Fibroblast of the aortic adventitia (primary cell): ENCODE results near the gene FBXO30. TPM values are rescaled to one million over a fixed set of nuclear protein-coding genes. Genes with fewer than 3 reads are reported as not detected.

ENCODE experiments used
- DNase-seq: peaks from one replicate; pipeline ENCODE4 v3.0.0-alpha.2; 2010; ENCODE audit warnings: low read depth
- H3K4me3 ChIP-seq: 2 replicates; pipeline ENCODE4 v1.5.1; 2011; ENCODE audit warnings: low read depth, mild to moderate bottlenecking, control low read depth, low read length, moderate library complexity
- CTCF ChIP-seq: IDR thresholded peaks from 2 replicates; pipeline ENCODE4 v1.5.1; 2011; ENCODE audit warnings: mild to moderate bottlenecking, low read length, control low read depth, inconsistent platforms; ENCODE audit not compliant: insufficient read depth
- total RNA-seq: library from RNA; depleted of rRNA; stranded (reverse); fragments of >200 nt; gene quantifications from 2 replicates; pipeline ENCODE4 v1.2.3, GENCODE V29; 2012; ENCODE audit warnings: low replicate concordance

FBXO30 gene
- total RNA-seq, 1 donor = 14.0 TPM

GRCh38 chr6:145845557-145845956 is 31.0 kb upstream of the FBXO30 start:
- DNase-seq = no peak
- TF ChIP-seq CTCF = no peak
- no peak overlapping the region for H3K4me3 ChIP-seq

GRCh38 chr6:145844933-145845540 is 30.4 kb upstream of the FBXO30 start:
- no peak for TF ChIP-seq CTCF
- DNase-seq = peak; percentile 52
- H3K4me3 ChIP-seq = no peak overlapping the region

GRCh38 chr6:145842693-145843546 is 28.3 kb upstream of the FBXO30 start:
- TF ChIP-seq CTCF = no peak
- peak; percentile 80 for DNase-seq

GRCh38 chr6:145841668-145842067 is 27.1 kb upstream of the FBXO30 start:
- no peak overlapping the region for H3K4me3 ChIP-seq
- no peak for DNase-seq
- no peak for TF ChIP-seq CTCF

More at GRCh38 chr6:145842693-145843546, 28.3 kb upstream of the FBXO30 start:
- H3K4me3 ChIP-seq = no peak overlapping the region

- DNase-seq = no peak
- no peak overlapping the region for H3K4me3 ChIP-seq
- no peak for TF ChIP-seq CTCF
Observed at GRCh38 chr6:145839653-145840052, 25.1 kb upstream of the FBXO30 start.

GRCh38 chr6:145838305-145838704 is 23.7 kb upstream of the FBXO30 start:
- peak; percentile 9 for DNase-seq
- no peak for TF ChIP-seq CTCF

More at GRCh38 chr6:145838305-145838704, 23.7 kb upstream of the FBXO30 start:
- H3K4me3 ChIP-seq = no peak overlapping the region
